Measurements from ENCODE around the gene FBXO36. TPM values are rescaled to one million over a fixed set of nuclear protein-coding genes. Genes with fewer than 3 reads are reported as not detected.
"Not testable (repeated sequence)": the region's sequence is repeated elsewhere in the genome, so short reads cannot be mapped to it uniquely, and the experiment has no call there.

FBXO36 gene
- total RNA-seq, 2 donors from 2014 or later: 1.7 to 2.4 TPM

GRCh38 chr2:229921101-229921891 is 1.0 kb upstream of the FBXO36 start:
- Histone ChIP-seq H3K27ac (peak overlapping the region; percentile 99), H3K9me3 (no peaks in the 10 kb centered on the region), H3K4me1 (ENCODE audit: control insufficient read depth in 1 of 2, low read depth in 2 of 2) (peaks cover 15 to 23% of the 10 kb centered on the region in 2 donors), H3K4me3 (peak overlapping the region; percentile 96), H3K36me3 (peaks cover 4% of the 10 kb centered on the region), H3K27me3 (replicated peaks; ENCODE audit: insufficient read depth) (no peaks in the 10 kb centered on the region)
- no peak for TF ChIP-seq CTCF (IDR thresholded peaks at IDR 0.05)
- ATAC-seq (ENCODE audit: insufficient number of reproducible peaks, low FRiP score, low read depth) (peak; percentile 14), DNase-seq (ENCODE audit: low spot score) (peak; percentile 12)

GRCh38 chr2:229921892-229922448 is 333 bp upstream of the FBXO36 start, which contains the start of gene TRIP12:
TRIP12 (minus strand) TSS chr2:229922009; CDS start chr2:229880079, 41,930 bp downstream.
- Histone ChIP-seq H3K9me3 (no peaks in the 10 kb centered on the region), H3K4me1 (ENCODE audit: control insufficient read depth in 1 of 2, low read depth in 2 of 2) (peaks cover 15 to 21% of the 10 kb centered on the region in 2 donors), H3K4me3 (peak within 1 kb of the TSS; percentile 96), H3K36me3 (peaks cover 4% of the 10 kb centered on the region), H3K27me3 (replicated peaks; ENCODE audit: insufficient read depth) (no peaks in the 10 kb centered on the region), H3K27ac (peak within 1 kb of the TSS; percentile 99)
- ATAC-seq (ENCODE audit: insufficient number of reproducible peaks, low FRiP score, low read depth) (peak; percentile 93), DNase-seq (ENCODE audit: low spot score) (peak; percentile 81)
- peak; percentile 12 for TF ChIP-seq CTCF (IDR thresholded peaks at IDR 0.05)

GRCh38 chr2:229924541-229924940 is 2.2 kb downstream of the FBXO36 start:
- not testable (repeated sequence) for H3K27me3 ChIP-seq (replicated peaks; ENCODE audit: insufficient read depth); H3K36me3 ChIP-seq; H3K27ac ChIP-seq; DNase-seq (ENCODE audit: low spot score); H3K9me3 ChIP-seq; ATAC-seq (ENCODE audit: insufficient number of reproducible peaks, low FRiP score, low read depth); H3K4me3 ChIP-seq
- peaks cover 6 to 12% of the 10 kb centered on the region in 2 donors for H3K4me1 ChIP-seq (ENCODE audit: control insufficient read depth in 1 of 2, low read depth in 2 of 2)

GRCh38 chr2:229925201-229925600 is 2.9 kb downstream of the FBXO36 start:
- ATAC-seq (ENCODE audit: insufficient number of reproducible peaks, low FRiP score, low read depth): no peak
- Histone ChIP-seq H3K36me3 (no peaks in the 10 kb centered on the region), H3K27ac (no peak overlapping the region), H3K27me3 (replicated peaks; ENCODE audit: insufficient read depth) (no peaks in the 10 kb centered on the region), H3K4me3 (no peak overlapping the region), H3K4me1 (ENCODE audit: control insufficient read depth in 1 of 2, low read depth in 2 of 2) (peaks cover 5 to 6% of the 10 kb centered on the region in 2 donors), H3K9me3 (no peaks in the 10 kb centered on the region)
- DNase-seq (ENCODE audit: low spot score): no peak
- TF ChIP-seq CTCF (IDR thresholded peaks at IDR 0.05): no peak

GRCh38 chr2:229927817-229928321 is 5.6 kb downstream of the FBXO36 start:
- Histone ChIP-seq H3K27ac (no peak overlapping the region), H3K9me3 (no peaks in the 10 kb centered on the region), H3K4me1 (ENCODE audit: control insufficient read depth in 1 of 2, low read depth in 2 of 2) (peaks cover 4 to 6% of the 10 kb centered on the region in 2 donors), H3K4me3 (no peak overlapping the region), H3K27me3 (replicated peaks; ENCODE audit: insufficient read depth) (no peaks in the 10 kb centered on the region), H3K36me3 (no peaks in the 10 kb centered on the region)
- TF ChIP-seq CTCF (IDR thresholded peaks at IDR 0.05): no peak
- no peak for DNase-seq (ENCODE audit: low spot score)
- no peak for ATAC-seq (ENCODE audit: insufficient number of reproducible peaks, low FRiP score, low read depth)

Measured in thoracic aorta (tissue), 2 donors.